ENCODE results near the gene CDCA3. TPM values are rescaled to one million over a fixed set of nuclear protein-coding genes. Genes with fewer than 3 reads are reported as not detected.
A peak's percentile ranks its signal among the peaks of the same experiment; 100 is the strongest.
"Not testable (repeated sequence)": the region's sequence is repeated elsewhere in the genome, so short reads cannot be mapped to it uniquely, and the experiment has no call there.

Gene CDCA3
- total and polyA plus RNA-seq, 2 donors (not counting 1 experiment from before 2014, with no cell fraction given): 9.1 to 9.4 TPM

DNA sequence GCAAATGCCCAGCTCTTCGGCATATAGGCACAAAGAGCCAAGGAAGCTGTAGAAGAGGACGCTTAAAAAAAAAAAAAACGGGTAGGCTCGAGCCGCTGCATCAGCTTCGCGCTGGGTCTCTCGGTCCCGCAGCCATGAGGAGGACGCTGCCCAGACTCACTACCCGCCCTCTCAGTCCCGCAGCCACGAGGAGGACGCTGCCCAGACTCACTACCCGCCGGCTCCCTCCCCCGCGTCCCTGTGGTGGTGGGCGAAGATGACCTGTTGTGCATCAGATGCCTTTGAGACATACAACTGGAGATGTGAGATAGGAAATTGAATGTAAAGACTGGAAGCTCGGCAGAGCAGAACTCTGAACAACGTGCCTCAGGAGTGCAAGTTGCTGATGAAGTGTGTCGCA, 33.5 kb upstream of the CDCA3 start:
- no peaks in the 10 kb centered on the region for H3K4me1 ChIP-seq (ENCODE audit: control insufficient read depth, extremely low read depth, insufficient read depth, low read length)
- no peak overlapping the region for H2AFZ ChIP-seq (ENCODE audit: low read length)
- no peak for DNase-seq (ENCODE audit: low read depth in 2 of 2)
- no peaks in the 10 kb centered on the region for H4K20me1 ChIP-seq (ENCODE audit: control insufficient read depth, extremely low read depth, insufficient read depth, low read length)
- peaks cover 8% of the 10 kb centered on the region for H3K36me3 ChIP-seq (ENCODE audit: control insufficient read depth, insufficient read depth, low read length)
- H3K9me3 ChIP-seq (ENCODE audit: control insufficient read depth, insufficient read depth, low read depth, low read length): no peaks in the 10 kb centered on the region
- H3K27me3 ChIP-seq (ENCODE audit: control insufficient read depth, insufficient read depth, low read length): no peaks in the 10 kb centered on the region
- H3K4me3 ChIP-seq (replicated peaks in 1 of 4; ENCODE audit: control extremely low read depth in 1 of 4, insufficient read depth in 1 of 4, low read depth in 3 of 4, low read length in 4 of 4): no peak overlapping the region
- no peak overlapping the region for H3K9ac ChIP-seq (ENCODE audit: insufficient read depth, low read length)
- TF ChIP-seq, protein P1, sequence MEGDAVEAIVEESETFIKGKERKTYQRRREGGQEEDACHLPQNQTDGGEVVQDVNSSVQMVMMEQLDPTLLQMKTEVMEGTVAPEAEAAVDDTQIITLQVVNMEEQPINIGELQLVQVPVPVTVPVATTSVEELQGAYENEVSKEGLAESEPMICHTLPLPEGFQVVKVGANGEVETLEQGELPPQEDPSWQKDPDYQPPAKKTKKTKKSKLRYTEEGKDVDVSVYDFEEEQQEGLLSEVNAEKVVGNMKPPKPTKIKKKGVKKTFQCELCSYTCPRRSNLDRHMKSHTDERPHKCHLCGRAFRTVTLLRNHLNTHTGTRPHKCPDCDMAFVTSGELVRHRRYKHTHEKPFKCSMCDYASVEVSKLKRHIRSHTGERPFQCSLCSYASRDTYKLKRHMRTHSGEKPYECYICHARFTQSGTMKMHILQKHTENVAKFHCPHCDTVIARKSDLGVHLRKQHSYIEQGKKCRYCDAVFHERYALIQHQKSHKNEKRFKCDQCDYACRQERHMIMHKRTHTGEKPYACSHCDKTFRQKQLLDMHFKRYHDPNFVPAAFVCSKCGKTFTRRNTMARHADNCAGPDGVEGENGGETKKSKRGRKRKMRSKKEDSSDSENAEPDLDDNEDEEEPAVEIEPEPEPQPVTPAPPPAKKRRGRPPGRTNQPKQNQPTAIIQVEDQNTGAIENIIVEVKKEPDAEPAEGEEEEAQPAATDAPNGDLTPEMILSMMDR (conservative IDR thresholded peaks at IDR 0.05 in 1 of 2, IDR thresholded peaks at IDR 0.05 in 1 of 2; ENCODE audit: low read depth in 1 of 2, low read length in 2 of 2): no peak
- no peak for TF ChIP-seq EZH2 (IDR thresholded peaks at IDR 0.05; ENCODE audit: low read length, missing control alignments)
- no peak overlapping the region for H3K27ac ChIP-seq (ENCODE audit: insufficient read depth, low read length)
- H3K4me2 ChIP-seq (ENCODE audit: extremely low read depth, insufficient read depth, low read length): no peak overlapping the region
- no peaks in the 10 kb centered on the region for H3K79me2 ChIP-seq (ENCODE audit: control insufficient read depth, insufficient read depth, low read length)

DNA sequence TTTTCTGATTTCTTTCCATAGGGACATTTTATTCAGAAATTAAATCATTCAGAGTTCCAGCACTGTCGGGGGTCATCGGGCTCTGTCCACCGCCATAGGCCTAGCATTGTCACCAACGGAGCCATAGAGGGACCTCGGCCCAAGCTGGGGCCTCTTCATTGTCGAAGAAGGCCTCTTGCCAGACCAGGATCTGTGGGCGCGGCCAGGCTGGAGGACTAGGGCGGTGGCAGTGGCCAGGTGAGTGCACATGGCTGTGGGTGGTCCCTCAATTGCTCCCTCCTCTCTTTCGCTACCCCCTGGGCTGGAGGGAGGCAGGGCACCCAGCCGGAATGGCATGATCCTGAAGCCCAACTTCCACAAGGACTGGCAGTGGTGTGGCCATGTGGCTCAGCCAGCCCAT, 32.6 kb upstream of the CDCA3 start:
- no peak overlapping the region for H3K27ac ChIP-seq (ENCODE audit: insufficient read depth, low read length)
- H3K36me3 ChIP-seq (ENCODE audit: control insufficient read depth, insufficient read depth, low read length): peaks cover 8% of the 10 kb centered on the region
- no peaks in the 10 kb centered on the region for H3K9me3 ChIP-seq (ENCODE audit: control insufficient read depth, insufficient read depth, low read depth, low read length)
- H3K4me1 ChIP-seq (ENCODE audit: control insufficient read depth, extremely low read depth, insufficient read depth, low read length): no peaks in the 10 kb centered on the region
- TF ChIP-seq EZH2 (IDR thresholded peaks at IDR 0.05; ENCODE audit: low read length, missing control alignments): no peak
- TF ChIP-seq, protein P1 (conservative IDR thresholded peaks at IDR 0.05 in 1 of 2, IDR thresholded peaks at IDR 0.05 in 1 of 2; ENCODE audit: low read depth in 1 of 2, low read length in 2 of 2): no peak
- H3K4me2 ChIP-seq (ENCODE audit: extremely low read depth, insufficient read depth, low read length): no peak overlapping the region
- H3K4me3 ChIP-seq (replicated peaks in 1 of 4; ENCODE audit: control extremely low read depth in 1 of 4, insufficient read depth in 1 of 4, low read depth in 3 of 4, low read length in 4 of 4): no peak overlapping the region
- H3K79me2 ChIP-seq (ENCODE audit: control insufficient read depth, insufficient read depth, low read length): no peaks in the 10 kb centered on the region
- no peak overlapping the region for H2AFZ ChIP-seq (ENCODE audit: low read length)
- no peaks in the 10 kb centered on the region for H4K20me1 ChIP-seq (ENCODE audit: control insufficient read depth, extremely low read depth, insufficient read depth, low read length)
- no peak for DNase-seq (ENCODE audit: low read depth in 2 of 2)
- no peaks in the 10 kb centered on the region for H3K27me3 ChIP-seq (ENCODE audit: control insufficient read depth, insufficient read depth, low read length)
- no peak overlapping the region for H3K9ac ChIP-seq (ENCODE audit: insufficient read depth, low read length)

GRCh38 chr12:6883252-6883651, 32.2 kb upstream of the CDCA3 start:
- Histone ChIP-seq H3K36me3 (ENCODE audit: control insufficient read depth, insufficient read depth, low read length) (peaks cover 8% of the 10 kb centered on the region), H3K9me3 (ENCODE audit: control insufficient read depth, insufficient read depth, low read depth, low read length) (no peaks in the 10 kb centered on the region), H2AFZ (ENCODE audit: low read length) (no peak overlapping the region), H3K4me2 (ENCODE audit: extremely low read depth, insufficient read depth, low read length) (no peak overlapping the region), H4K20me1 (ENCODE audit: control insufficient read depth, extremely low read depth, insufficient read depth, low read length) (no peaks in the 10 kb centered on the region), H3K4me1 (ENCODE audit: control insufficient read depth, extremely low read depth, insufficient read depth, low read length) (no peaks in the 10 kb centered on the region), H3K4me3 (replicated peaks in 1 of 4; ENCODE audit: control extremely low read depth in 1 of 4, insufficient read depth in 1 of 4, low read depth in 3 of 4, low read length in 4 of 4) (no peak overlapping the region), H3K27me3 (ENCODE audit: control insufficient read depth, insufficient read depth, low read length) (no peaks in the 10 kb centered on the region), H3K9ac (ENCODE audit: insufficient read depth, low read length) (no peak overlapping the region), H3K79me2 (ENCODE audit: control insufficient read depth, insufficient read depth, low read length) (no peaks in the 10 kb centered on the region), H3K27ac (ENCODE audit: insufficient read depth, low read length) (no peak overlapping the region)
- TF ChIP-seq, protein P1 (conservative IDR thresholded peaks at IDR 0.05 in 1 of 2, IDR thresholded peaks at IDR 0.05 in 1 of 2; ENCODE audit: low read depth in 1 of 2, low read length in 2 of 2): no peak
- no peak for DNase-seq (ENCODE audit: low read depth in 2 of 2)

- not testable (repeated sequence) for H3K9ac ChIP-seq (ENCODE audit: insufficient read depth, low read length); H3K4me2 ChIP-seq (ENCODE audit: extremely low read depth, insufficient read depth, low read length); H2AFZ ChIP-seq (ENCODE audit: low read length); H3K27me3 ChIP-seq (ENCODE audit: control insufficient read depth, insufficient read depth, low read length); H3K79me2 ChIP-seq (ENCODE audit: control insufficient read depth, insufficient read depth, low read length); H3K27ac ChIP-seq (ENCODE audit: insufficient read depth, low read length); H4K20me1 ChIP-seq (ENCODE audit: control insufficient read depth, extremely low read depth, insufficient read depth, low read length); H3K4me1 ChIP-seq (ENCODE audit: control insufficient read depth, extremely low read depth, insufficient read depth, low read length); H3K9me3 ChIP-seq (ENCODE audit: control insufficient read depth, insufficient read depth, low read depth, low read length); H3K36me3 ChIP-seq (ENCODE audit: control insufficient read depth, insufficient read depth, low read length); H3K4me3 ChIP-seq (replicated peaks in 1 of 4; ENCODE audit: control extremely low read depth in 1 of 4, insufficient read depth in 1 of 4, low read depth in 3 of 4, low read length in 4 of 4); DNase-seq (ENCODE audit: low read depth in 2 of 2)
Measured at GRCh38 chr12:6879824-6880223, 28.7 kb upstream of the CDCA3 start.

DNA sequence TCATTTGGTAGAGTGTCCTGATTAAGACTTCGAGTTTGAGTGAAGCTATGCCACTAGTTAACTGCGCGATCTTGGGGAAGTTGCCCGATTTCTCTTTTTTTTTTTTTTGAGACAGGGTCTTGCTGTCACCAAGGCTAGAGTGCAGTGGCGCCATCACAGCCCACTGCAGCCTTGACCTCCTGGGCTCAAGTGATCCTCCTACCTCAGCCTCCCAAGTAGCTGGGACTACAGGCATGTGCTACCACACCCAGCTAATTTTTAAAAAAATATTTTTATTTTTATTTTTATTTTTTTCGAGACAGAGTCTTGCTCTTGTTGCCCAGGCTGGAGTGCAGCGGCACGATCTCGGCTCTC, 22.9 kb upstream of the CDCA3 start:
- Histone ChIP-seq H3K27ac (ENCODE audit: insufficient read depth, low read length) (peak overlapping the region; percentile 77), H3K79me2 (ENCODE audit: control insufficient read depth, insufficient read depth, low read length) (peaks cover 26% of the 10 kb centered on the region), H2AFZ (ENCODE audit: low read length) (peak overlapping the region; percentile 80), H3K4me3 (replicated peaks in 1 of 4; ENCODE audit: control extremely low read depth in 1 of 4, insufficient read depth in 1 of 4, low read depth in 3 of 4, low read length in 4 of 4) (peak overlapping the region; percentile 72 to 94 (median 92)), H3K4me2 (ENCODE audit: extremely low read depth, insufficient read depth, low read length) (peak overlapping the region; percentile 94), H3K9ac (ENCODE audit: insufficient read depth, low read length) (peak overlapping the region; percentile 80), H3K36me3 (ENCODE audit: control insufficient read depth, insufficient read depth, low read length) (peaks cover 18% of the 10 kb centered on the region), H3K4me1 (ENCODE audit: control insufficient read depth, extremely low read depth, insufficient read depth, low read length) (peaks cover 26% of the 10 kb centered on the region)
- H3K9me3 ChIP-seq (ENCODE audit: control insufficient read depth, insufficient read depth, low read depth, low read length); H4K20me1 ChIP-seq (ENCODE audit: control insufficient read depth, extremely low read depth, insufficient read depth, low read length); H3K27me3 ChIP-seq (ENCODE audit: control insufficient read depth, insufficient read depth, low read length); DNase-seq (ENCODE audit: low read depth in 2 of 2): not testable (repeated sequence)
